Sigmoid colon (tissue), 7 donors: Measurements from ENCODE around the gene KCNF1. TPM values are rescaled to one million over a fixed set of nuclear protein-coding genes. Genes with fewer than 3 reads are reported as not detected.

ENCODE experiments used
- DNase-seq: peaks from one replicate; pipeline ENCODE4 v3.0.0-alpha.2; 2019
- H3K27ac ChIP-seq, 4 donors: fragments of 200-600 bp; sonication (generic); one replicate each; pipeline ENCODE4 v1.5.1; 2016 to 2019; ENCODE audit warnings: mild to moderate bottlenecking in 1 of 4
- H3K27me3 ChIP-seq, 3 donors: fragments of 200-600 bp; sonication (generic); one replicate each; pipeline ENCODE4 v1.5.1; 2019; ENCODE audit warnings: mild to moderate bottlenecking in 1 of 3
- H3K36me3 ChIP-seq, 4 donors: fragments of 200-600 bp; sonication (generic); one replicate each; pipeline ENCODE4 v1.5.1; 2016 to 2019
- H3K4me1 ChIP-seq, 4 donors: fragments of 200-600 bp; sonication (generic); one replicate each; pipeline ENCODE4 v1.5.1; 2017 to 2019
- H3K4me3 ChIP-seq, 4 donors: fragments of 200-600 bp; sonication (generic); one replicate each; pipeline ENCODE4 v1.5.1; 2017 to 2019; ENCODE audit warnings: mild to moderate bottlenecking in 2 of 4, moderate library complexity in 1 of 4
- H3K9me3 ChIP-seq, 4 donors: fragments of 200-600 bp in 3 of 4; sonication (generic) in 3 of 4; one replicate each; pipeline versions ENCODE4 v1.5.1 to v1.6.1; 2013 to 2019
- CTCF ChIP-seq, 4 experiments: fragments of 450-650 bp in 3 of 4; fragments of 200-600 bp in 1 of 4; IDR thresholded peaks; one replicate each; pipeline ENCODE4 v1.5.1; 2016 to 2019; ENCODE audit warnings: antibody characterized with exemption in 4 of 4, mild to moderate bottlenecking in 3 of 4, moderate library complexity in 2 of 4
- EP300 ChIP-seq, 4 donors: sonication (generic); formaldehyde crosslinking; IDR thresholded peaks; one replicate each; pipeline ENCODE4 v1.6.1; 2017; ENCODE audit warnings: antibody characterized with exemption in 4 of 4
- POLR2A ChIP-seq, 2 donors: fragments of 450-650 bp; IDR thresholded peaks; one replicate each; pipeline ENCODE4 v1.6.1; 2016; ENCODE audit warnings: antibody characterized with exemption in 2 of 2, mild to moderate bottlenecking in 2 of 2, moderate library complexity in 2 of 2
- POLR2AphosphoS5 ChIP-seq, 4 donors: sonication (generic); formaldehyde crosslinking; IDR thresholded peaks; one replicate each; pipeline ENCODE4 v1.6.1; 2017; ENCODE audit warnings: antibody characterized with exemption in 4 of 4
- WGBS, 2 donors: extraction: QIAGEN DNeasy Blood & Tissue Kit; methylation state at CpG; one replicate each; pipeline ENCODE4 v1.1.7; 2013; 5-methylcytosine and 5-hydroxymethylcytosine counted together
- intact Hi-C: fragments of 100-400 bp; cut with DNase I; formaldehyde crosslinking; loops from one replicate; pipeline ENCODE4 v1.15.1; 2023
- polyA plus RNA-seq, 3 donors: library from polyadenylated mRNA; stranded (reverse); fragments of 200-250 nt; gene quantifications; one replicate each; pipeline ENCODE4 v1.2.3, GENCODE V29; 2013
- total RNA-seq, 4 donors: library from RNA; depleted of rRNA; stranded (reverse); fragments of >200 nt; gene quantifications; one replicate each; pipeline ENCODE4 v1.1.0, GENCODE V29; 2016
- donor health status: healthy with polysubstance abuse.
- donor health status: Bipolar disorder and iron deficiency.
- donor health status: healthy.

KCNF1 gene
- total and polyA plus RNA-seq, 7 donors: 0.16 to 1.4 (median 0.94) TPM; not detected in 1

- TF ChIP-seq CTCF (IDR thresholded peaks at IDR 0.05): peak in 3 of 4 experiments; percentile 23 to 46 (median 25)
- no peak for TF ChIP-seq EP300 (IDR thresholded peaks at IDR 0.05)
- Histone ChIP-seq H3K27ac (no peak overlapping the region), H3K36me3 (no peaks in the 10 kb centered on the region), H3K4me3 (no peak overlapping the region), H3K9me3 (no peaks in the 10 kb centered on the region), H3K4me1 (no peaks in the 10 kb centered on the region), H3K27me3 (no peaks in the 10 kb centered on the region)
- WGBS, 2 donors: 54 to 79% methylated on average over 10 of the region's 10 CpGs
- DNase-seq: no peak
- intact Hi-C loops: no loop called here
These were observed 11.3 kb upstream of the KCNF1 start for GRCh38 chr2:10900216-10901109.

GRCh38 chr2:10901160-10901939, 10.4 kb upstream of the KCNF1 start:
- H3K27me3 ChIP-seq: no peaks in the 10 kb centered on the region
- no peak for DNase-seq
- no peaks in the 10 kb centered on the region for H3K36me3 ChIP-seq
- intact Hi-C loops: no loop called here
- H3K9me3 ChIP-seq: no peaks in the 10 kb centered on the region
- no peak for TF ChIP-seq POLR2AphosphoS5 (IDR thresholded peaks at IDR 0.05)
- H3K4me3 ChIP-seq: no peak overlapping the region
- no peaks in the 10 kb centered on the region for H3K4me1 ChIP-seq
- H3K27ac ChIP-seq: no peak overlapping the region
- WGBS, 2 donors: 46 to 66% methylated on average over 12 of the region's 12 CpGs

GRCh38 chr2:10903861-10904210, 7.9 kb upstream of the KCNF1 start:
- 65 to 87% methylated on average over 1 of the region's 2 CpGs for WGBS, 2 donors
- no peaks in the 10 kb centered on the region for H3K27me3 ChIP-seq
- TF ChIP-seq POLR2A (IDR thresholded peaks at IDR 0.05) (no peak), CTCF (IDR thresholded peaks at IDR 0.05) (no peak), EP300 (IDR thresholded peaks at IDR 0.05) (no peak), POLR2AphosphoS5 (IDR thresholded peaks at IDR 0.05) (no peak)
- no peaks in the 10 kb centered on the region for H3K4me1 ChIP-seq
- H3K4me3 ChIP-seq: no peak overlapping the region
- no peak for DNase-seq
- intact Hi-C loops: no loop called here
- no peaks in the 10 kb centered on the region for H3K9me3 ChIP-seq
- H3K27ac ChIP-seq: no peak overlapping the region
- H3K36me3 ChIP-seq: no peaks in the 10 kb centered on the region

GRCh38 chr2:10904455-10904854, 7.3 kb upstream of the KCNF1 start:
- intact Hi-C loops: no loop called here
- 92 to 93% methylated on average over 6 of the region's 6 CpGs for WGBS, 2 donors
- no peaks in the 10 kb centered on the region for H3K36me3 ChIP-seq
- no peaks in the 10 kb centered on the region for H3K4me1 ChIP-seq
- no peaks in the 10 kb centered on the region for H3K27me3 ChIP-seq
- TF ChIP-seq POLR2AphosphoS5 (IDR thresholded peaks at IDR 0.05) (no peak), POLR2A (IDR thresholded peaks at IDR 0.05) (no peak), CTCF (IDR thresholded peaks at IDR 0.05) (no peak), EP300 (IDR thresholded peaks at IDR 0.05) (no peak)
- H3K27ac ChIP-seq: no peak overlapping the region
- no peaks in the 10 kb centered on the region for H3K9me3 ChIP-seq
- H3K4me3 ChIP-seq: no peak overlapping the region
- DNase-seq: no peak
